Neuron (in vitro differentiated cells): ENCODE data around the gene SHISA3.

Experiments
- H2AFZ ChIP-seq: one replicate; pipeline ENCODE4 v1.6.1; 2013; ENCODE audit warnings: low read depth, mild to moderate bottlenecking, inconsistent platforms, low read length, moderate library complexity
- H3K27me3 ChIP-seq: one replicate; pipeline ENCODE4 v1.6.1; 2013; ENCODE audit warnings: low read length; ENCODE audit not compliant: insufficient read depth
- H3K36me3 ChIP-seq: one replicate; pipeline ENCODE4 v1.6.1; 2013; ENCODE audit warnings: low read length; ENCODE audit not compliant: insufficient read depth
- H3K4me1 ChIP-seq: one replicate; pipeline ENCODE4 v1.6.1; 2013; ENCODE audit warnings: low read length; ENCODE audit not compliant: insufficient read depth
- H3K4me3 ChIP-seq: 2 replicates; pipeline ENCODE4 v1.5.1; 2013; ENCODE audit warnings: mild to moderate bottlenecking, low read length, moderate library complexity
- H3K9me3 ChIP-seq: one replicate; pipeline ENCODE4 v1.6.1; 2013; ENCODE audit warnings: low read length

Gene SHISA3

DNA sequence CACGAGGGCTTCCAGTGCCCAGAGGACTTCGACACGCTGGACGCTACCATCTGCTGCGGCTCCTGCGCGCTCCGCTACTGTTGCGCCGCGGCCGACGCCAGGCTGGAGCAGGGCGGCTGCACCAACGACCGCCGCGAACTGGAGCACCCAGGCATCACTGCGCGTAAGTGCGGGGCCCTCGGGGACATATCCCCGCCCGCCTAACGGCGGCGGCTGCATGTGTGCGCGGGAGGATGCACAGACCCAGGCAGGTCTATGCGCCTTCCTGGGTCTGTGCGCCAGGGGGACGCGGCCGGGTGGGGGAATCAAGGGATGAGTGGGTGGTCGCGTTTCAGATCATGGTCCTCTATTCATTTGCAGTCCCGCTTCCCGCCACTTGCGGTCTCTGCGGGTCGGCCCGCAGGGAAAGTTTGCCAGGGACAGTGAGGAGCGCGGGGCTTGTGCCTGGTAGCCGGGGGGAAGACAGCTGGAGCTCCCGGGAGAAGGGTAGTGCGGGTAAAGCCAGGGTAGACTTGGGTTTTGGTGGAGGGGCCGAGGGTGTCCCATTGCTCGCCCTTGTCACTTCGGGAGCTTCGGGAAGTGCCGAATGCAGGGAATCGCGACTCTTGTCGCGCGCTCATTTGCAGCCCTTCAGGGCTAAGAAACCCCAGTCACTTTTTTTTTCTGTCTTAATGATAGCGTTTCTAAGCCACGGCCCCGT is 1.0 kb downstream of the SHISA3 start:
- H3K36me3 ChIP-seq, result no peaks in the 10 kb centered on the region
- peaks cover 25% of the 10 kb centered on the region for H3K4me1 ChIP-seq
- H3K27me3 ChIP-seq, result peaks cover 75% of the 10 kb centered on the region
- peak overlapping the region; percentile 65 for H2AFZ ChIP-seq
- no peaks in the 10 kb centered on the region for H3K9me3 ChIP-seq
- H3K4me3 ChIP-seq, result peak overlapping the region; percentile 29

DNA sequence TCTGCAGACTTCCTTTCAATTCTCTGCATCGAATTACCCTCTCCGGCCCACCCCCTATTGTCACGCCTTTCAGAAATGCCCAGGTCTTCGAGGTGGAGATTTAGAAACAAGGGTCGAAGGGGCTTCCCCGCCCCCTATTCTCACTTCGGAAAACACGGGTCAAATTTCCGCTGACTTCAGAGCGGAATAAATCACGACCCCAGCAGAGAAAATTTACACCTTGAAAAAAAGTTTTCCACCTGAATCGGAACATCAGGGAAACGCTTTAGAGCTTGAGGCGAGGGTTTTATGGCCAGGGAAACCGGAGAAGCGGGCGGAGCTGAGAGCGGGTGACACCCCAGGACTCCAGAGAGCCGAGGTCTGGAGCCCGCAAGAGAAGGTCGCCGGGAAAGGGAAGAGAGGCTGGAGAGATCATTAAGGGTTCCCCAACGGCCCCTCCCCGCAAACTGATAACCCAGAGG is 1.6 kb downstream of the SHISA3 start:
- Histone ChIP-seq H3K27me3 (peaks cover 80% of the 10 kb centered on the region), H3K9me3 (no peaks in the 10 kb centered on the region), H3K4me3 (peak overlapping the region; percentile 29), H3K36me3 (no peaks in the 10 kb centered on the region), H2AFZ (no peak overlapping the region), H3K4me1 (peaks cover 25% of the 10 kb centered on the region)

DNA sequence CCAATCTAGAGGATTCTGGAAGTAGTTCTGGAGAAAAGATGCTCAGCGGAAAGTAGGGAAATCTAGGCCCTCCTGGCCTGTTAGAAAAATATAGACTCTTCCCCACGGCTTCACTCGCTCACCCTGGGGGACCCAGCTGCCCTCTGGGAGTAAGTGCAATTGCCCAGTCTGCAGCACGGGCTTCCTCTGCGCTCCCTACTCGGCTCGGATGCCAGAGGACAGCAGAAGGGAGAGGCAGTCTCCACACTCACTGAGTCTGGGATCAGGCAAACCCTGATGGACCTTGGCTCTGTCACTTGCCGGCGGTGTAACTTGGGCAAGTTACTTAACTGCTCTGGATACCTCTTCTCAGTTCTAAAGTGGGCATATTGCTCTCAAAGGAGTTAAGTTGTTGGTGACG is 2.1 kb downstream of the SHISA3 start:
- Histone ChIP-seq H3K4me3 (no peak overlapping the region), H3K9me3 (no peaks in the 10 kb centered on the region), H2AFZ (no peak overlapping the region)

DNA sequence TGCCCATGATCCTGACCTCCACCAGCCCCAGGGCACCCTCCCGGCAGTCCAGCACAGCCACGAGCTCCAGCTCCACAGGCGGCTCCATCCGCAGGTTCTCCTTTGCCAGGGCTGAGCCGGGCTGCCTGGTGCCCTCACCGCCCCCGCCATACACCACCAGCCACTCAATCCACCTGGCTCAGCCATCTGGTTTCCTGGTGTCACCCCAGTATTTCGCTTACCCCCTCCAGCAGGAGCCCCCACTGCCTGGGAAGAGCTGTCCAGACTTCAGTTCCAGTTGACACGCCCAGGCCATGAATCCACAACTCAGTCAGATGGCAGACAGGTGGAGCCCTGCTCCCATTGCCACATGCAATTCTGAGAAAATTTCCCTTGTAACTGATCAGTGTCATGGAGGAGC is 3.9 kb downstream of the SHISA3 start:
- no peaks in the 10 kb centered on the region for H3K9me3 ChIP-seq
- peaks cover 81% of the 10 kb centered on the region for H3K27me3 ChIP-seq
- no peak overlapping the region for H2AFZ ChIP-seq
- peaks cover 25% of the 10 kb centered on the region for H3K4me1 ChIP-seq
- H3K36me3 ChIP-seq, result no peaks in the 10 kb centered on the region
- H3K4me3 ChIP-seq, result no peak overlapping the region

More for the DNA sequence above, 2.1 kb downstream of the SHISA3 start:
- no peaks in the 10 kb centered on the region for H3K36me3 ChIP-seq
- peaks cover 25% of the 10 kb centered on the region for H3K4me1 ChIP-seq
- peaks cover 84% of the 10 kb centered on the region for H3K27me3 ChIP-seq

DNA sequence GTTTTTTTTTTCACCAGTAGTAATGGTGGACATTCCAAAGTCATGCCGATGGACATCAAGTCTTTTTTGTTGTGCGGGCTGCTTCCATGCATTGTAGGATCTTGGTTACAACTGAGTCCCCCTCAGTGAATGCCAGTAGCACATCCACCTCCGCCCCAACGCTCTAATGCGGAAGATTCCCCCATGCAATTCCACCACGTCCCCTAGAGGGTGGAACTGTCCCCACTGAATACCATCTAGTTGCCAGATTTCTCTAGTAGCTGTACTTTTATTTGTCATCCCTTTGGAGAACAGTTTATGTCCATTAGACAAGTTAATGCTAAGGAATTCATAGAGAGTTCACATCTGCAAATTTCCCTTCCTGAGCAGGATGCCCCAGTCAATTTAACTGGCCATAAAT is 6.7 kb downstream of the SHISA3 start:
- Histone ChIP-seq H3K9me3 (no peaks in the 10 kb centered on the region), H2AFZ (no peak overlapping the region), H3K36me3 (no peaks in the 10 kb centered on the region), H3K27me3 (peaks cover 64% of the 10 kb centered on the region), H3K4me1 (peaks cover 3% of the 10 kb centered on the region), H3K4me3 (no peak overlapping the region)

DNA sequence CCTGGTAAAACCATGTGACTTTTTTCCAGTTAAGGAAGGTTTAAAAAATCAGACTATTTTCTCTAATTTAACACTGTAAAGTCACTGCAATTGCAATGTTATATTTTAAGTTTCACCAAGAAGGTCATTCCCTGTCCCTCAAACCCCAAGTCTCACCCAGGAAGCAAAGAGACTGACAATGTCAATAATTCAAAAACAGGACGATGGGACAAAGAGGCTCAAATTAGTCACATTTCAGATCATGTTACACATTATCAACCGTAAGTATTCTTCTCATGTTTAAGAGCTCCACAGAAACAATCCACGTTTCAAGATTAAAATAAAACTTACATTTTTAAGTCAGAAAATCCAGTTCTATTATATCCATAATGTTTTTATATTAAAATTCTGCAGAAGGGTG is 13.2 kb downstream of the SHISA3 start:
- Histone ChIP-seq H2AFZ (no peak overlapping the region), H3K4me3 (no peak overlapping the region), H3K9me3 (no peaks in the 10 kb centered on the region), H3K4me1 (peaks cover 5% of the 10 kb centered on the region), H3K36me3 (no peaks in the 10 kb centered on the region), H3K27me3 (peaks cover 27% of the 10 kb centered on the region)

DNA sequence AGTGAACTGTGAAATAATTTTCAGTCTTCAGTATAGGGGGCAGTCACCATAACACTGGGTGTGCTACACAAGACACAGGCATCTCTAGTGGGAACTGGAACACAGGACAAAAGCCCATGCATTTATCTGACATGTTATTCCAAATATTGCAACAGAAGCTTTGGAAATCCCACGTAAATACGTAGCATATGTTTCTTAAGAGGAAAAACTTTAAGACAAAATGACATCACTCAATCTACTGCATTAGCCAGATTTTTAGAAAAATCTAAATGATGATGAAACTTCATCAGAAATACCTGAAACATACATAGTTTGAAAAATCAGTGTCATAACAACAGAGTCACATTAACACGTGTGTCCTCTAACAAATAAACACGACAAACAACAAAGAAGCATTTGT is 14.5 kb downstream of the SHISA3 start:
- Histone ChIP-seq H3K36me3 (no peaks in the 10 kb centered on the region), H2AFZ (no peak overlapping the region), H3K4me3 (no peak overlapping the region), H3K4me1 (peaks cover 5% of the 10 kb centered on the region), H3K27me3 (peaks cover 24% of the 10 kb centered on the region), H3K9me3 (no peaks in the 10 kb centered on the region)

DNA sequence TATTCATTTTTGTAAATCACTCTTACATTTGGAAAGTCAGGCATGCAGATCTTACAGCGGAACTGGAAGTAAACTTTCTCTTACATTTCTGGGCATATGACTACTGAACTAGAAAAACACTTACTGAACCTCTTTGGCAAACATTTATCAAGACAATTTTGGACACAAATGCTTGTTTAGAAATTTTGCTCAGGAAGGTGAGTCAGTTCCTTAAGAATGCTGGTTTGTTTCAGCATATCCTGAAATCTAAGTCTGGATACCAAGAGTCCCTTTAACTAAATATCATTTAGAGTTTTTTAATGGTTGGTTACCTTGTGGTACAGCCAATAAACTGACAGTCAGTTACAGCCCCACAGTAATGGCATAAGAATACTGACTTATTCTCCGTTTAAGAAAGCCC is 15.0 kb downstream of the SHISA3 start:
- H3K36me3 ChIP-seq, result no peaks in the 10 kb centered on the region
- H3K9me3 ChIP-seq, result no peaks in the 10 kb centered on the region
- no peak overlapping the region for H3K4me3 ChIP-seq
- no peak overlapping the region for H2AFZ ChIP-seq
- H3K4me1 ChIP-seq, result peaks cover 5% of the 10 kb centered on the region
- peaks cover 21% of the 10 kb centered on the region for H3K27me3 ChIP-seq

DNA sequence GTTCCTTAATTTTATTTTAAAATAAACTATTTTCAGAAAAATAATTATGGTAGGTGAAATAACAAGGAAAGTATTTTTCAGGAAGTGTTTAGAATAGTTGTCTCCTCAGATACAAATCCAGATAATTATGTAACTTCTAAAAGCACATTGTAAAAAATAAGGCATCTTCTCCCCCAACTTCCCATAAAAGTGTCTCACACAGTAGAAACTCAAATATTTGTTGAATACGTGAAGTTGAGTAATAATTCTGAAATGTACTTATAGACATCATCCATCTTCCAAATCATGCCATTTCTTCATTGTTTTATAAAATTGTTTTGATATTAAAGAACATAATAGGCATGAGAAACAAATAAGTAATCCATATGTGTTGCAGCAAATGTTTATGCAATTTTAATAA is 18.0 kb downstream of the SHISA3 start:
- no peaks in the 10 kb centered on the region for H3K36me3 ChIP-seq
- H3K4me3 ChIP-seq, result no peak overlapping the region
- peaks cover 25% of the 10 kb centered on the region for H3K27me3 ChIP-seq
- H3K9me3 ChIP-seq, result no peaks in the 10 kb centered on the region
- peaks cover 4% of the 10 kb centered on the region for H3K4me1 ChIP-seq
- H2AFZ ChIP-seq, result no peak overlapping the region

DNA sequence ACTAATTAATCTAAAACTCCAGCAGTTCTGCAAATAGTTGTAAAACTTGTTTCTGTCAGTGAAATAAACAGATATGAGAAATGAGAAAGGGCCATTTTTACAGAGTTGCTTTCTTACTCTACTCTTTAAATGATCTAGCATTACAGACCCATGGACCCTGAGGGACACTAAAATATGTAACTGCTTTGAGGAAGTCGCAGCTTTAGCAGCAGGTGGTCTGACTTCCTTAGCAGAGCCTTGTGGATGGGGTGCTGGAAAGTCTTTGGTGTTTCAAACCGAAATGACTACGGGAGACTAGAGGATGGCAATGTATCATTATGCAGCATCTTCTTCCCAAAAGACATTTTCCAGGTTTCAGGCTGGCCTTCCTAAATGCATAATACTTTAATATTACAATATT is 18.7 kb downstream of the SHISA3 start:
- no peak overlapping the region for H3K4me3 ChIP-seq
- no peak overlapping the region for H2AFZ ChIP-seq
- H3K36me3 ChIP-seq, result no peaks in the 10 kb centered on the region
- no peaks in the 10 kb centered on the region for H3K4me1 ChIP-seq
- H3K9me3 ChIP-seq, result no peaks in the 10 kb centered on the region
- peaks cover 22% of the 10 kb centered on the region for H3K27me3 ChIP-seq

DNA sequence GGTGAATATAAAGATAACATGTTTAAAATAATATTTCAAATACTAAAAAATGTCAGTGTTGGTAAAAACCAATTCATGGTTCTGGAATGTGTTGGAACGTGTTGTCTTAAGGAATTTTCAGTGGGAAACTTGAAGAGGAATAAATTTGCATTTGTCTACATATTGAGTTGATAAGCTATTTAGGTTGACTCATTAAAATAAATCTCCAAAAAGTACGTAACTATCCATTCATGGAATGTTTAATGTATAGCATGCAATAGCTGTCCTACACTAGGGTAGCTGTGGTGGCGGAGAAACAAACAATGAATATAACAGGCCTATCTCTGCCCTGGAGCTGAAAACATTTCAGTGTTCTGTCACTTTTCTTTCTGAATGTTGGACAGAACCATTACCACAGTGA is 20.3 kb downstream of the SHISA3 start:
- no peak overlapping the region for H2AFZ ChIP-seq
- H3K4me1 ChIP-seq, result no peaks in the 10 kb centered on the region
- H3K4me3 ChIP-seq, result no peak overlapping the region
- H3K36me3 ChIP-seq, result no peaks in the 10 kb centered on the region
- peaks cover 22% of the 10 kb centered on the region for H3K27me3 ChIP-seq
- H3K9me3 ChIP-seq, result no peaks in the 10 kb centered on the region

DNA sequence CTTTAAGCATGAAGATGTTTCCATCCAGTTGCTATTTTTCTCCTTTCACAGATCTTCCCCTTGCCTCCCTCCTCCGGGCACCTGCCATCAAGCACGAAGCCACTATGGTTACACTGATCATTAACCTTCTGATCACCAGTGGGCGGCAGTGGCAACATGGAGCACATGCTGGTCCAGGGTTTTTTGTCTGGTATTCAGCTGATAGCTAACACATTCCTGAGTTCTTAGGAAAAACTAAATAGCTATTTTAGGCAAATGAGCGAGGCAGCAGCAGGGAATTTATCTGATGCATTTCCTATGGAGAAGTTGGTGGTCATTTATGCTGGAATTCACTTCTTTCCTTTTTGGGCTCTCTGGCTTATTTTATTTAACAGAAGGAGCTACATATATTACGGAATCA is 22.9 kb downstream of the SHISA3 start:
- Histone ChIP-seq H3K4me1 (peaks cover 5% of the 10 kb centered on the region), H2AFZ (no peak overlapping the region), H3K9me3 (no peaks in the 10 kb centered on the region), H3K4me3 (no peak overlapping the region), H3K27me3 (peaks cover 14% of the 10 kb centered on the region), H3K36me3 (no peaks in the 10 kb centered on the region)

DNA sequence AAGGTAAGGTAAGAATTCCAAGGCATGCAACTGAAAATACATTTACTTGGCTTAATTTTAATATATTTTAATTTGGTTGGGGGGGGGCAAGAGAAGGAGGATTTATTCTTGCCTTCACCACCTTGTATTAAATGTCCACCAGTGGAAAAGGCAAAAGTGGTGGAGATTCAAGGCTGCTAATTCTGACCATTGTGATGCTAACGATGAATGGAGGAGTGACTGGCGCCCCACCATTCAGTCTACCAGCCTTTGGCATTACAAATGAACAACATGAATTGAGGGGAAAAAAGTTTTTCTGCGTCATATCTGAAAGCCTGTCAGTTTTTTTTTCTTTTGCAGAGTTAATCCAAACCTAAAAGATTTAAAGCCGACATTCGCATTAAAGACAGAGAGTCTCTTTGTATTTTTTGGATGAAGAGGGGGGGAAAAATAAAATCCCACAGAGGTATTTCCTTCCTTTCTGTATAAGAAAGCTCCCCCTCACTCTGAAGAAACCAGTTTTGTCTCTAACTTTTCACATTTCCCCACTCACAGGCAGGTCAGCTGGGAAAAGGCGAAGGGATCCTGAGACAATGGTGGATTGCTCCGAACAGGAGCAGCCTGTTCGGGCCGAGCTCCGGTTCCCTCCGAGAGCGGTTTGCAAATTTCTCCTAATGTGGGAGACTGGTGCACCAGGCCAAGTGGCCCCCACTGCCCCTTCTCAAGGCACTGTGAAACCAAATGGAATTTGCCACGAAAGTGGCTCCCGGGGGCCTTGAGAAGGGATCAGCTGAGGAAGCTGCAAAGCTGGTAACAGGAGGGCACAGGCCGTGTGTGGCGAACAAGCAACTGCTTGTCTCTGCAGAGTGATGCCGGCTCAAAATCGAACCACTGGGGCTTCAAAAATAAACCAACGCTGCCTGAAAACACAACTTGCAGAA is 28.1 kb downstream of the SHISA3 start:
- Histone ChIP-seq H3K4me3 (no peak overlapping the region), H3K4me1 (peaks cover 10% of the 10 kb centered on the region), H3K36me3 (no peaks in the 10 kb centered on the region), H2AFZ (no peak overlapping the region), H3K27me3 (peaks cover 8% of the 10 kb centered on the region), H3K9me3 (no peaks in the 10 kb centered on the region)
